HG03064 (cell line): ENCODE results near the gene FANCL.
"Not testable (repeated sequence)": the region's sequence is repeated elsewhere in the genome, so short reads cannot be mapped to it uniquely, and the experiment has no call there.

ENCODE experiments used
- ATAC-seq: cut with Tn5 transposase; IDR thresholded peaks from one replicate; pipeline ENCODE4 v1.9.1; 2021; ENCODE audit warnings: low read depth; ENCODE audit not compliant: unreplicated experiment

Gene FANCL

GRCh38 chr2:58240670-58241545 is at the start of gene FANCL:
FANCL (minus strand) TSS chr2:58241325; CDS start chr2:58241313, 12 bp downstream.
- peak; percentile 61 for ATAC-seq

- no peak for ATAC-seq
Observed at GRCh38 chr2:58289029-58289428, 47.9 kb upstream of the FANCL start.

- ATAC-seq = no peak
Observed at GRCh38 chr2:58283931-58284330, 42.8 kb upstream of the FANCL start.

GRCh38 chr2:58275144-58275543 is 34.0 kb upstream of the FANCL start:
- ATAC-seq = not testable (repeated sequence)

GRCh38 chr2:58271826-58272225 is 30.7 kb upstream of the FANCL start:
- no peak for ATAC-seq

- no peak for ATAC-seq
Observed at GRCh38 chr2:58268685-58269084, 27.6 kb upstream of the FANCL start.

GRCh38 chr2:58266211-58266610 is 25.1 kb upstream of the FANCL start:
- no peak for ATAC-seq

- ATAC-seq = no peak
Observed at GRCh38 chr2:58261209-58261608, 20.1 kb upstream of the FANCL start.

- not testable (repeated sequence) for ATAC-seq
Observed at GRCh38 chr2:58258456-58258855, 17.3 kb upstream of the FANCL start.

GRCh38 chr2:58251331-58252201 is 10.4 kb upstream of the FANCL start:
- ATAC-seq = not testable (repeated sequence)

GRCh38 chr2:58241546-58241864 is 380 bp upstream of the FANCL start:
- ATAC-seq = no peak

GRCh38 chr2:58239243-58239925 is 1.7 kb downstream of the FANCL start:
- no peak for ATAC-seq

- no peak for ATAC-seq
Observed at GRCh38 chr2:58237741-58238140, 3.4 kb downstream of the FANCL start.

- ATAC-seq = no peak
Observed at GRCh38 chr2:58235984-58236383, 5.1 kb downstream of the FANCL start.

- ATAC-seq = no peak
Observed at GRCh38 chr2:58235170-58235569, 6.0 kb downstream of the FANCL start.

- ATAC-seq = no peak
Observed at GRCh38 chr2:58228299-58228698, 12.8 kb downstream of the FANCL start.

- no peak for ATAC-seq
Observed at GRCh38 chr2:58227171-58227917, 13.8 kb downstream of the FANCL start.

- no peak for ATAC-seq
Observed at GRCh38 chr2:58221909-58222308, 19.2 kb downstream of the FANCL start.

GRCh38 chr2:58215429-58215828 is 25.7 kb downstream of the FANCL start:
- no peak for ATAC-seq

GRCh38 chr2:58210951-58211568 is 30.1 kb downstream of the FANCL start:
- ATAC-seq = not testable (repeated sequence)
